HL-60 (cell line): ENCODE results near the gene MAGI2.

Experiments used
- CTCF ChIP-seq: IDR thresholded peaks from one replicate; pipeline ENCODE4 v1.5.1; 2011; ENCODE audit warnings: low read length, control low read depth, inconsistent platforms; ENCODE audit not compliant: insufficient read depth
- POLR2AphosphoS5 ChIP-seq: IDR thresholded peaks from 2 replicates; pipeline ENCODE4 v1.6.1; 2012; ENCODE audit warnings: low read depth
- REST ChIP-seq: IDR thresholded peaks from 2 replicates; pipeline ENCODE4 v1.6.1; 2012; ENCODE audit warnings: low read depth; ENCODE audit not compliant: insufficient replicate concordance

GRCh38 chr7:78499971-78500370 is 953.5 kb downstream of the MAGI2 start:
- no peak for TF ChIP-seq POLR2AphosphoS5
- no peak for TF ChIP-seq CTCF
- no peak for TF ChIP-seq REST
